ENCODE data around the gene IL18.
"Not testable (repeated sequence)": the region's sequence is repeated elsewhere in the genome, so short reads cannot be mapped to it uniquely, and the experiment has no call there.

DNA sequence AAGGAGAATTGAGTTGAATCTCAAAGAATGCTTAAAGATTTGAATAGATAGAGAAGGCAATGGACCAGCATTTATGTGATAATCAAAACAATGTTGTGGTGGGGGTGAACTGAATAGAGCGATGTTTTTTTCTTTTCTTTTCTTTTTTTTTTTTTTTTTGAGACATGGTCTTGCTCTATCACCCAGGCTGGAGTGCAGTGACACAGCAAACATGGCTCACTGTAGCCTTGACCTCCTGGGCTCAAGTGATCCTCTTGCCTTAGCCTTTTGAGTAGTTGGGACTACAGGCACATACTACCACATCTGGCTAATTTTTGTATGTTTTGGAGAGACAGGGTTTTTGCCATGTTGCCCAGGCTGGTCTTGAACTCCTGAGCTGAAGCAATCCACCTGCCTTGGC is 1.7 kb downstream of the IL18 start:
- TF ChIP-seq, protein P1, sequence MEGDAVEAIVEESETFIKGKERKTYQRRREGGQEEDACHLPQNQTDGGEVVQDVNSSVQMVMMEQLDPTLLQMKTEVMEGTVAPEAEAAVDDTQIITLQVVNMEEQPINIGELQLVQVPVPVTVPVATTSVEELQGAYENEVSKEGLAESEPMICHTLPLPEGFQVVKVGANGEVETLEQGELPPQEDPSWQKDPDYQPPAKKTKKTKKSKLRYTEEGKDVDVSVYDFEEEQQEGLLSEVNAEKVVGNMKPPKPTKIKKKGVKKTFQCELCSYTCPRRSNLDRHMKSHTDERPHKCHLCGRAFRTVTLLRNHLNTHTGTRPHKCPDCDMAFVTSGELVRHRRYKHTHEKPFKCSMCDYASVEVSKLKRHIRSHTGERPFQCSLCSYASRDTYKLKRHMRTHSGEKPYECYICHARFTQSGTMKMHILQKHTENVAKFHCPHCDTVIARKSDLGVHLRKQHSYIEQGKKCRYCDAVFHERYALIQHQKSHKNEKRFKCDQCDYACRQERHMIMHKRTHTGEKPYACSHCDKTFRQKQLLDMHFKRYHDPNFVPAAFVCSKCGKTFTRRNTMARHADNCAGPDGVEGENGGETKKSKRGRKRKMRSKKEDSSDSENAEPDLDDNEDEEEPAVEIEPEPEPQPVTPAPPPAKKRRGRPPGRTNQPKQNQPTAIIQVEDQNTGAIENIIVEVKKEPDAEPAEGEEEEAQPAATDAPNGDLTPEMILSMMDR (conservative IDR thresholded peaks at IDR 0.05 in 1 of 2, IDR thresholded peaks at IDR 0.05 in 1 of 2; ENCODE audit: extremely low read depth in 1 of 2, insufficient read depth in 1 of 2, low read depth in 1 of 2, low read length in 2 of 2) = not testable (repeated sequence)
- not testable (repeated sequence) for TF ChIP-seq EZH2 (IDR thresholded peaks at IDR 0.05; ENCODE audit: borderline replicate concordance, low read length)

All from mammary epithelial cell (primary cell).